PFSK-1 (cell line): ENCODE measurements around the gene SCN10A.

Experiments
- FOXP2 ChIP-seq: optimal IDR thresholded peaks from 2 replicates; pipeline ENCODE3; 2011; ENCODE audit warnings: borderline replicate concordance, control low read depth, inconsistent platforms; ENCODE audit not compliant: insufficient read depth; ENCODE audit errors: extremely low read length, extremely low read depth
- POLR2AphosphoS5 ChIP-seq: IDR thresholded peaks from 2 replicates; pipeline ENCODE4 v1.6.1; 2012; ENCODE audit warnings: low read depth, mild to moderate bottlenecking, control low read depth, low read length, moderate library complexity
- SIN3A ChIP-seq: IDR thresholded peaks from 2 replicates; pipeline ENCODE4 v1.6.1; 2012; ENCODE audit warnings: mild to moderate bottlenecking, low read length, moderate library complexity, borderline replicate concordance; ENCODE audit not compliant: insufficient read depth
- TAF1 ChIP-seq: IDR thresholded peaks from 2 replicates; pipeline ENCODE4 v1.6.1; 2012; ENCODE audit warnings: low read length, control low read depth, borderline replicate concordance; ENCODE audit not compliant: insufficient read depth
- TF ChIP-seq, protein P1 (sequence below), 2 experiments: IDR thresholded peaks; 2 replicates each; pipeline versions ENCODE4 v1.6.1 to v1.8.0; 2011 to 2012; ENCODE audit warnings: low read depth in 2 of 2, low read length in 2 of 2, control low read depth in 1 of 2, inconsistent platforms in 1 of 2, mild to moderate bottlenecking in 1 of 2, moderate library complexity in 1 of 2; ENCODE audit not compliant: insufficient read depth in 1 of 2

DNA sequence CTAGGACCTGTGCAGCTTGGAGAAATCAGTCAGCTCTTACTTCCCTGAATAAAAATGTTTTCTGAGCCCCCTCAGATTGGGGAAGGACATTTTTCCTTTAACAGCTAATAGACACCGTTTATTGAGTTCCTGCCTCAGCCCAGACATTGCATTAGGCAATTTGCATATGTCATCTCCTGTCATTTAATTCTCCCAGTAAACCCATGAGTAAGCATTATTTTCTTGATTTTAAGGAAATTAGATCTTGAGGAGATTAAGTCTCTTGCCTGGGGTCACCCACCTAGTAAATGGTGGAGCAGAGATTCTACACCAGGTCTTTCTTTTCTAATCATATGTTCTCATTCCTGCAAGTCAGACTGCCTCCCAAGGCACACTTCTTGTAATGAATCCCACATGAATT lies 88.0 kb downstream of the SCN10A start:
- TF ChIP-seq SIN3A (no peak), TAF1 (no peak), POLR2AphosphoS5 (no peak), FOXP2 (no peak)
- TF ChIP-seq, protein P1, sequence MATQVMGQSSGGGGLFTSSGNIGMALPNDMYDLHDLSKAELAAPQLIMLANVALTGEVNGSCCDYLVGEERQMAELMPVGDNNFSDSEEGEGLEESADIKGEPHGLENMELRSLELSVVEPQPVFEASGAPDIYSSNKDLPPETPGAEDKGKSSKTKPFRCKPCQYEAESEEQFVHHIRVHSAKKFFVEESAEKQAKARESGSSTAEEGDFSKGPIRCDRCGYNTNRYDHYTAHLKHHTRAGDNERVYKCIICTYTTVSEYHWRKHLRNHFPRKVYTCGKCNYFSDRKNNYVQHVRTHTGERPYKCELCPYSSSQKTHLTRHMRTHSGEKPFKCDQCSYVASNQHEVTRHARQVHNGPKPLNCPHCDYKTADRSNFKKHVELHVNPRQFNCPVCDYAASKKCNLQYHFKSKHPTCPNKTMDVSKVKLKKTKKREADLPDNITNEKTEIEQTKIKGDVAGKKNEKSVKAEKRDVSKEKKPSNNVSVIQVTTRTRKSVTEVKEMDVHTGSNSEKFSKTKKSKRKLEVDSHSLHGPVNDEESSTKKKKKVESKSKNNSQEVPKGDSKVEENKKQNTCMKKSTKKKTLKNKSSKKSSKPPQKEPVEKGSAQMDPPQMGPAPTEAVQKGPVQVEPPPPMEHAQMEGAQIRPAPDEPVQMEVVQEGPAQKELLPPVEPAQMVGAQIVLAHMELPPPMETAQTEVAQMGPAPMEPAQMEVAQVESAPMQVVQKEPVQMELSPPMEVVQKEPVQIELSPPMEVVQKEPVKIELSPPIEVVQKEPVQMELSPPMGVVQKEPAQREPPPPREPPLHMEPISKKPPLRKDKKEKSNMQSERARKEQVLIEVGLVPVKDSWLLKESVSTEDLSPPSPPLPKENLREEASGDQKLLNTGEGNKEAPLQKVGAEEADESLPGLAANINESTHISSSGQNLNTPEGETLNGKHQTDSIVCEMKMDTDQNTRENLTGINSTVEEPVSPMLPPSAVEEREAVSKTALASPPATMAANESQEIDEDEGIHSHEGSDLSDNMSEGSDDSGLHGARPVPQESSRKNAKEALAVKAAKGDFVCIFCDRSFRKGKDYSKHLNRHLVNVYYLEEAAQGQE (IDR thresholded peaks at IDR 0.05; ENCODE audit: insufficient read depth in 1 of 2, low read depth in 2 of 2, low read length in 2 of 2), result no peak
